ENCODE results near the gene RNF214. TPM values are rescaled to one million over a fixed set of nuclear protein-coding genes. Genes with fewer than 3 reads are reported as not detected.
"Not testable (repeated sequence)": the region's sequence is repeated elsewhere in the genome, so short reads cannot be mapped to it uniquely, and the experiment has no call there.

RNF214 gene
- 5.8 TPM in 2 replicates for polyA plus RNA-seq (2014; cell fraction: cytosol; rRNA removed)
- polyA plus RNA-seq (2014; cell fraction: nucleus; rRNA removed), result 4.5 and 4.6 TPM in 2 replicates

DNA sequence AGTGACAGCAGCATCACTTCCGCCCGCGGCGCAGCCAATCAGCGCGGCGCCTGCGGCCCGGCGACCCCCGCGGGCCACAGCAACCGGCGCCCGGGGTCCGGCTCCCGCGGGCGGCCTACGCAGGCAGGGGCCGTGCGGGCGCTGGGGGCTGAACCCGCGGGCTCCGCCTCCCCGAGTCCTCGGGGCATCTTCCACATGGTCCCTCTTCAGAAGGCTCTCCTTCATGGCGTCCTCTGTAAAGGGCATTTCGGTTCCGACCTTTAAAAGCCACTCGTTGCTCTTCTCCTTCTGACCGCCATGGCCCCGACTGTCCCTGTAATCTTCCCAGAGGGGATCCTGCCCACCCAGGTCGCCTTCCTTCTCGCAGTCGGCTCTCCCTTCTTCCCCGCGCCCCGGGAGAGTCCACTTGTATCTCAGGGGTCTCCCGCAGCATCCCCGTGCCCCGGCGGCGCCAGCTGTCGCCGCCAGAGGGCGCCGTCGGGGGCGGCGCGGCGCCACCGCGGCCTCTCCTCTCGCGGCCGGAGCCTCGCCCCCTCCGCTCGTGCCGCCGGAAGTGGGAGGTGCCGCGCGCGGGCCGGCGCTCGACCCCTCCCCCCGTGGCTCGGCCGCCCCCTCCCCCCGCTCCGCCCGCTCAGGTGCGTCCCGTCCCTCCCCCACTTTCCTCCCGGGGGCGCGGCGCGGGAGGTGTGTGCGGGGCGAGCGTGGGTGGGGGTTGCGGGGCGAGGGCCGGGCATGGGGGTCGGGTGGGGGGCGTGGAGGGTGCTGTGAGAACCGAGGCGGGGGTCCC is at the start of gene RNF214:
Gene RNF214 (plus strand): TSS at position 580 of the 787 bp plus-strand sequence. CDS start 1,602 bp downstream, outside the sequence.
- DNase-seq (ENCODE audit: low spot score), result peak; percentile 59

- DNase-seq (ENCODE audit: low spot score), result not testable (repeated sequence)
Observed at GRCh38 chr11:117183178-117183577, 49.3 kb upstream of the RNF214 start.

DNA sequence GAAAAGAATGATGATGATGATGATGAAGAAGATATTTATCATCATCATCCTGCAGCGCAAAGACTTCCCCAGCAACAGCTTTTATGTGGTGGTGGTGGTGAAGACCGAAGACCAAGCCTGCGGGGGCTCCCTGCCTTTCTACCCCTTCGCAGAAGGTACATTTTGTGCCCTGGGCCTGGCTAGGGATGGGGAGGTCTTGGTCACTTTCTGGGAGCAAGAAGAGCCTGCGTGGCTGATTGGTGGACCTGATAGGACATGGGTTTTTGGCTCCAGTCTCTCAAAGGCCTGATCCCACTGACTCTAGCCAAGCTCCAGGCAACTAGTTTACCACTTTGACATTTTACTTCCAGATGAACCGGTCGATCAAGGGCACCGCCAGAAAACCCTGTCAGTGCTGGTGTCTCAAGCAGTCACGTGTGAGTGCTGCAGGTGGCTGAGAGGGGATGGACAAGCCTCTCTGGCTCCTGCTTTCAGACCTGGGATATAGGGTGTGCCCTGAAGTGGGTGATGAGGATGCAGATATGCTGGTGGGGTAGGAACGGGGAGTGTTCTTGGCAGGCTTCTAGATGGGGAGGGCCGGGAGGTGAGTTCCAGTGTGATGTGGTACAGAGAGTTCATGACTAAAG is 48.6 kb upstream of the RNF214 start:
- DNase-seq (ENCODE audit: low spot score), result no peak

GRCh38 chr11:117185736-117186430 is 46.6 kb upstream of the RNF214 start:
- no peak for DNase-seq (ENCODE audit: low spot score)

DNA sequence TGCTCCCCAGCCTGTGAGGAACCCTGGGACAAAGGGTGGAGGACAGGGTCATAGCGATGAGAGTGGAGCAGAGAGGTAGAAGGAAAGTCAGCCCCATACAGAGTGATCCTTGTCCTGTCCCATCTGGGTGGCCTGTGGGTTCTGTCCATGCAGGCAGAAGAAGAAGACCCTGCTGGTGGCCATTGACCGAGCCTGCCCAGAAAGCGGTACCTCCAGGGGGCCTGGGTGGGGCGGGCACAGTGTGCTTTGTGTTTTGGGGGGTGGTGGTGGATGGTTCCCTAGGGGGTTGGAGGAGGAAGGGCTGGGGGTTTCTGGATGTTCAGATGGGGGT is 46.1 kb upstream of the RNF214 start:
- DNase-seq (ENCODE audit: low spot score), result no peak

GRCh38 chr11:117187007-117187406 is 45.5 kb upstream of the RNF214 start:
- no peak for DNase-seq (ENCODE audit: low spot score)

- no peak for DNase-seq (ENCODE audit: low spot score)
Observed at GRCh38 chr11:117187428-117187798, 45.1 kb upstream of the RNF214 start.

DNA sequence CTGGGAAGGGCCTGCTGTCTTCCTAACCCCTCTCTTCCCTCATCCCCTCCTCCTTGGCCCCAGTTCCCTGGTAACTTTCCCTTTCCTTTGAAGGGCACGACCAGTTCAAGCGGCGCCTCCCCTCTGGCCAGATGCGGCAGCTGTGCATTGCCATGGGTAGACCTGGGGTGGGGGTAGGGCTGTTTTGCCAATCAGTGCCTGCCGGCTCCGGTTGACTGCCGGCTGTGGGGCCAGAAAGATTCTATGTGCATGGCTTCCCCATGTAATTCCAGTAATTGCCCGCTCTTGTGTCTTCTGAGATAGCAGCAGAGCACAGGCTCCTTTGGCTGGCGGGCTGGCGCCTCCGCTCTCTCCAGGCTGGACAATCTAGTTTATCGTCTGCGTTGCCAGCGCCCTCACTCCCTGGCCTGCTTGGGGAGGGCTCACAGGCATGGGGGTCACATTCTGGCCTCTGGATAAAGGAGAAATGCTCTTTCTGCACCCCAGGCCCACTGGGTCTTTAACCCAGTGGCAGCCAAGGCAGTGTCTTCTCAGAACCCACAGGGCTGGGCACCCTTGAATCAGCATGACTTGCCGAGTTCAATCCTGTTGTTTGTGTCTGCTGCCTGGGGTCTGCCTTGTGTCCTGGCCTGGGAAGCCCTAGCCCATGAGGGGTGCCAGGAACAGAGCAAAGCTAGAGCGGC is 44.5 kb upstream of the RNF214 start:
- no peak for DNase-seq (ENCODE audit: low spot score)

DNA sequence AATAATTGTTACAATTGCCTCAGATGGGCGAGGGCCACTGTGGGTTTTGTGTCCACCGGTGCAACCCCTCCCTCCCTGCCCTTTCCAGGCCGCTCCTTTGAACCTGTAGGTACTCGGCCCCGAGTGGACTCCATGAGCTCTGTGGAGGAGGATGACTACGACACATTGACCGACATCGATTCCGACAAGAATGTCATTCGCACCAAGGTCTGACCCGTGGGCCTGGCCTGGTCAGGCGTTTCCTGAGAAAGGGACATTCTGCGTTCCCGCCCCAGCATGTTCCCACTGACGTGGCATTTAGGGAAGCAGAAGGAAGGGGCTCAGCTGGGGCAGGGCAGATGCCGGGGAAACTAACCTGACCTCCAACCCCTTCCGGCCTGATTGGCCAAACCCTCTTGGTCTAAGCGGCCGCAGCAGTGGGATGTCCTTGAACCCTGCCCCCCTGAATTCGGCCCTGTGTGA is 43.8 kb upstream of the RNF214 start:
- no peak for DNase-seq (ENCODE audit: low spot score)

GRCh38 chr11:117189191-117189940 is 43.1 kb upstream of the RNF214 start:
- DNase-seq (ENCODE audit: low spot score), result no peak

DNA sequence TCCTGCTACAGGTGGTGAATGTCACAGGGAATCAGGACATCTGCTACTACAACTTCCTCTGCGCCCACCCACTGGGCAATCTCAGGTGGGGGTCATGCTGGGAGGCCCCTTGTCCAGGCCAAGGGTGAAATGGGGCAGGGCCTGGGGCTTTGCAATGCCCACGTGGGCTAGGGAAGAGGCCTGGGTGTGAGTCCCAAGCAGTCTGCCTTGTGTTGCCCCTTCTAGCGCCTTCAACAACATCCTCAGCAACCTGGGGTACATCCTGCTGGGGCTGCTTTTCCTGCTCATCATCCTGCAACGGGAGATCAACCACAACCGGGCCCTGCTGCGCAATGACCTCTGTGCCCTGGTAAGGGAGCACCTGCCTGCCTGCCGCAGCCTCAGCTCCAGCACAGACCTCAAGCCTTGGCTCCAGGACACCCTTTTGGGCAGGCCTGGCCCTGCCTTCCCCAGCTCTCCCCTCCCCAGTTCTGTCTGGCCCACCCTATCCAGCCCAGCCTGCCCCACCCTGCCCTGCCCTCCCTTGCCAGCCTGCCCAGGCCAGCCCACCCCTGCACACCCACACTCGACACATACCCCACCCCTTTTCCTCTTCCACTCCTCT is 42.4 kb upstream of the RNF214 start:
- DNase-seq (ENCODE audit: low spot score), result no peak

- DNase-seq (ENCODE audit: low spot score), result no peak
Observed at GRCh38 chr11:117191680-117192400, 40.6 kb upstream of the RNF214 start.

GRCh38 chr11:117192401-117192875 is 40.0 kb upstream of the RNF214 start:
- no peak for DNase-seq (ENCODE audit: low spot score)

DNA sequence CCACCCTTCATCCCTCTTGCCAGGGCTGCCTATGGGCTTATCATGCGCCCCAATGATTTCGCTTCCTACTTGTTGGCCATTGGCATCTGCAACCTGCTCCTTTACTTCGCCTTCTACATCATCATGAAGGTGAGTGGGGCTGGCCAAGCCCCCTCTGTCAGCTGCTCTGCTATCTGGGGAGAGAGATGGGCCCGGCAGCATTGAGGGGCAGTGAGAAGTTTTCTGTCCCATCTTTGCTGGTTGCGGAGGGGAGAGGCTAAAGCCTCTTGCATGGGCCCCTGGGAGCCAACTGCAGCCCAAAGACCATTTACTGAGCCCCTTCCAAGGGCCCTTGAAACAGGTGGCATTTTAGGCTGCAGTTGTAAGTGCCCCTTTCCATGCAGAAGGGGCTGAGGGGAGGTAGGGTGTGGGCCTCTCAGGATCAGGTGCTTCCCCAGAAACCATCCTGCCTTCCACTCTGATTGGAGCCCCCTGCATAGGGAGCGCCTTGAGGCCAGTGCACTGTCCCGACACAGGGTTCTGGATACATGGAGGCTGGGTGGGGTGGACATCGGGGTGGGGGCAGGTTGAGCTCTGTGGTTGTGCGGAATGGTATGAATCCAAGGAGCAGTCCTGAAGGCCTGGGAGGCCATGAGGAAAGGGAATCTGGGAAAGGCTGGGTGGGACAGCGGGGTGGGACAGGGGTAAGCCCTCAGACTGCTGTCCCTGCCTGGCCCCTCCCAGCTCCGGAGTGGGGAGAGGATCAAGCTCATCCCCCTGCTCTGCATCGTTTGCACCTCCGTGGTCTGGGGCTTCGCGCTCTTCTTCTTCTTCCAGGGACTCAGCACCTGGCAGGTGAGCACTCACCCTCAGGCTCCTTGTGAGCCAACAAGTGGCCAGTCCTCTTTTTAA is 39.1 kb upstream of the RNF214 start:
- DNase-seq (ENCODE audit: low spot score), result no peak

DNA sequence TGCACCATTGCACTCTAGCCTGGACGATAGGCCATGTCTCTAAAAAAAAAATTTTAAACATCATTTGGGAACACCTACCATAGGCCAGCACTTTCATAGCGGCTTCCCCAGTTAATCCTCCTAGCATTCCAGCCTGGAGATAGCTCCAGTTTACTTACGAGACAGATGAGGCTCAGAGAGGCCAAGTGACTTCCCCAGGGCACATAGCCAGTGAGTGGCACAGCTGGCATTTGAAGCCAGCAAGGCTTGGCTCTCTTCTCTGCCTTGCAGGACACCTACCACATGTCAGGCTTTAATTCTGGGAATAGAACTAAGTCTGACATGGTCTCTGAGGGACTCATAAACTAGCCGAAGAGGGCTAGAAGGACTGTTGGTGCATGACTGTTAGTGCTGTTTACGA is 38.2 kb upstream of the RNF214 start:
- no peak for DNase-seq (ENCODE audit: low spot score)

GRCh38 chr11:117195258-117195657 is 37.2 kb upstream of the RNF214 start:
- no peak for DNase-seq (ENCODE audit: low spot score)

GRCh38 chr11:117195761-117196160 is 36.7 kb upstream of the RNF214 start:
- DNase-seq (ENCODE audit: low spot score), result no peak

- no peak for DNase-seq (ENCODE audit: low spot score)
Observed at GRCh38 chr11:117197006-117197405, 35.5 kb upstream of the RNF214 start.

All from SK-N-DZ (cell line).